HCT116 (cell line): ENCODE measurements around the gene ADAM17.

ENCODE experiments used
- CEBPB ChIP-seq: IDR thresholded peaks from 2 replicates; pipeline ENCODE4 v1.6.1; 2012; ENCODE audit warnings: low read depth
- EZH2 ChIP-seq: fragments of 200-600 bp; sonication (generic); IDR thresholded peaks from 2 replicates; pipeline ENCODE4 v1.6.1; 2017; ENCODE audit warnings: antibody characterized with exemption, mixed run types
- EZH2phosphoT487 ChIP-seq: fragments of 200-600 bp; IDR thresholded peaks from 2 replicates; pipeline ENCODE4 v1.6.1; 2018; ENCODE audit warnings: antibody characterized with exemption, borderline replicate concordance
- FOSL1 ChIP-seq: IDR thresholded peaks from 2 replicates; pipeline ENCODE4 v1.6.1; 2012; ENCODE audit warnings: low read depth
- MAX ChIP-seq: IDR thresholded peaks from 2 replicates; pipeline ENCODE4 v1.6.1; 2012
- POLR2A ChIP-seq: IDR thresholded peaks from 2 replicates; pipeline ENCODE4 v1.7.0; 2011; ENCODE audit warnings: borderline replicate concordance; ENCODE audit not compliant: insufficient read depth, insufficient read length; ENCODE audit errors: extremely low read depth
- POLR2AphosphoS5 ChIP-seq: IDR thresholded peaks from 2 replicates; pipeline ENCODE4 v1.6.1; 2011; ENCODE audit warnings: mild to moderate bottlenecking, low read depth, low read length, moderate library complexity
- SP1 ChIP-seq: IDR thresholded peaks from 2 replicates; pipeline ENCODE4 v1.6.1; 2012; ENCODE audit warnings: low read depth
- YY1 ChIP-seq: IDR thresholded peaks from 2 replicates; pipeline ENCODE4 v1.6.1; 2011; ENCODE audit warnings: low read length, low read depth, moderate library complexity, mild to moderate bottlenecking; ENCODE audit not compliant: insufficient replicate concordance; ENCODE audit errors: extremely low read depth
- ZNF274 ChIP-seq: fragments of 200-500 bp; sonication (Bioruptor generic); IDR thresholded peaks from 2 replicates; pipeline ENCODE4 v1.6.1; 2014; ENCODE audit warnings: mild to moderate bottlenecking, low read depth, low read length, inconsistent platforms
- TF ChIP-seq, protein P1 (sequence below), 3 experiments: fragments of 200-600 bp in 1 of 3; sonication (generic) in 1 of 3; IDR thresholded peaks in 2 of 3; conservative IDR thresholded peaks in 1 of 3; 2 replicates each; pipeline ENCODE4 v1.5.1; 2012 to 2017; ENCODE audit warnings: low read depth in 2 of 3, low read length in 2 of 3, antibody characterized with exemption in 1 of 3, borderline replicate concordance in 1 of 3, control low read depth in 1 of 3, mild to moderate bottlenecking in 1 of 3, mixed read lengths in 1 of 3, mixed run types in 1 of 3, moderate library complexity in 1 of 3; ENCODE audit not compliant: insufficient read depth in 1 of 3

- TF ChIP-seq, protein P1, sequence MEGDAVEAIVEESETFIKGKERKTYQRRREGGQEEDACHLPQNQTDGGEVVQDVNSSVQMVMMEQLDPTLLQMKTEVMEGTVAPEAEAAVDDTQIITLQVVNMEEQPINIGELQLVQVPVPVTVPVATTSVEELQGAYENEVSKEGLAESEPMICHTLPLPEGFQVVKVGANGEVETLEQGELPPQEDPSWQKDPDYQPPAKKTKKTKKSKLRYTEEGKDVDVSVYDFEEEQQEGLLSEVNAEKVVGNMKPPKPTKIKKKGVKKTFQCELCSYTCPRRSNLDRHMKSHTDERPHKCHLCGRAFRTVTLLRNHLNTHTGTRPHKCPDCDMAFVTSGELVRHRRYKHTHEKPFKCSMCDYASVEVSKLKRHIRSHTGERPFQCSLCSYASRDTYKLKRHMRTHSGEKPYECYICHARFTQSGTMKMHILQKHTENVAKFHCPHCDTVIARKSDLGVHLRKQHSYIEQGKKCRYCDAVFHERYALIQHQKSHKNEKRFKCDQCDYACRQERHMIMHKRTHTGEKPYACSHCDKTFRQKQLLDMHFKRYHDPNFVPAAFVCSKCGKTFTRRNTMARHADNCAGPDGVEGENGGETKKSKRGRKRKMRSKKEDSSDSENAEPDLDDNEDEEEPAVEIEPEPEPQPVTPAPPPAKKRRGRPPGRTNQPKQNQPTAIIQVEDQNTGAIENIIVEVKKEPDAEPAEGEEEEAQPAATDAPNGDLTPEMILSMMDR (IDR thresholded peaks at IDR 0.05 in 2 of 3, conservative IDR thresholded peaks at IDR 0.05 in 1 of 3; ENCODE audit: borderline replicate concordance in 1 of 3, insufficient read depth in 1 of 3, low read depth in 2 of 3, low read length in 2 of 3) = no peak
- TF ChIP-seq MAX (no peak), POLR2A (no peak), YY1 (no peak), CEBPB (no peak), POLR2AphosphoS5 (no peak), EZH2phosphoT487 (no peak), EZH2 (no peak), SP1 (no peak), ZNF274 (no peak), FOSL1 (no peak)
Measured at GRCh38 chr2:9547262-9547991, 8.2 kb downstream of the ADAM17 start.
